ENCODE data around the gene IL6ST. TPM values are rescaled to one million over a fixed set of nuclear protein-coding genes. Genes with fewer than 3 reads are reported as not detected.

IL6ST gene
- total RNA-seq: 775 and 871 TPM in 2 replicates

DNA sequence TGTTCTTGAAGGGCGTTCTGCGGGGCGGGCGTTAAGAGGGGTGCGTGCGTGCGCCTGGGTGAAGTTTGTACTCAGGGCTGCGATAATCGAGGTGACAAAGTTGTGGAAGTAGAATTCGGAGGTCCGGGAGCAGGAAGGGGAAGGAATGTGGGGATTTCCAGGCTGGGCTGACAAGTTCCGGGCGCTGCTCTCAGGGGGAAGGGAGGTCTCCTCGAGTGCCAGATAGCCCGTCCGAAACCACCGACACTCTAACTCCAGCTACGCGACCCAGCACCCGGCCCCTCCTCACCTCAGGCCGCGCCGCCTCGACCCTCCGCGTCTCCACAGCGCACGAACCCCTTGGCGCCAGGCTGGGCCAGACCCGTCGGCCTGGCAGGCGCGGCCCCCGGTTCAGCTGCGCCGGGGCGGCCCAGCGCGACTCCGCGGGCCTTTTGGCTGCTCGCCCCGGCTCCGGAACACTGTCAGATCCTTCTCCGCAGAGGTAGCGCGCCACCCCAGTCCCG lies at the start of gene IL6ST:
Gene IL6ST, minus strand, starts transcription at position 469 of the 503 bp plus-strand sequence. CDS start 18,685 bp downstream, outside the sequence.

Small RNA genes lying within 50 kb of the gene (small RNA-seq; reads per million reads assigned to genes)
- gene AC016596.1 (not detected), gene RF01210 (not detected)

Other genes with a start within 250 kb of the IL6ST start
- 0.98 and 1.6 TPM in 2 replicates for gene IL31RA, start 143.6 kb downstream of the IL6ST start, total RNA-seq
- 2.6 and 16.7 TPM in 2 replicates for gene ANKRD55, start 238.4 kb upstream of the IL6ST start, total RNA-seq